BLaER1 treated with 17β-estradiol and CSF1 and Interleukin-3, amounts not matched to agents 10 nM and 100 nM (cell line): ENCODE results near the gene PRR11.

ENCODE experiments used
- H3K27ac ChIP-seq, 11 experiments: shearing (Covaris generic); formaldehyde crosslinking; 2 replicates each; pipeline ENCODE4 v1.8.1; 2022
- H3K27me3 ChIP-seq, 11 experiments: shearing (Covaris generic); formaldehyde crosslinking; 2 replicates each; pipeline ENCODE4 v1.8.1; 2022
- H3K36me3 ChIP-seq, 11 experiments: shearing (Covaris generic); formaldehyde crosslinking; 2 replicates each; pipeline ENCODE4 v1.8.1; 2022
- H3K4me1 ChIP-seq, 10 experiments: shearing (Covaris generic); formaldehyde crosslinking; 2 replicates each; pipeline ENCODE4 v1.8.1; 2022
- H3K4me2 ChIP-seq, 11 experiments: shearing (Covaris generic); formaldehyde crosslinking; 2 replicates each; pipeline ENCODE4 v1.8.1; 2022
- H3K4me3 ChIP-seq, 10 experiments: shearing (Covaris generic); formaldehyde crosslinking; 2 replicates each; pipeline ENCODE4 v1.8.1; 2022
- H3K9ac ChIP-seq, 11 experiments: shearing (Covaris generic); formaldehyde crosslinking; 2 replicates each; pipeline ENCODE4 v1.8.1; 2022
- H3K9me3 ChIP-seq, 11 experiments: shearing (Covaris generic); formaldehyde crosslinking; replicated peaks in 1 of 11; 2 replicates each; pipeline ENCODE4 v1.8.1; 2022
- H4K20me1 ChIP-seq, 11 experiments: shearing (Covaris generic); formaldehyde crosslinking; 2 replicates each; pipeline ENCODE4 v1.8.1; 2022
- Cebpa-rat ChIP-seq, 11 experiments: shearing (Covaris generic); IDR thresholded peaks; 2 replicates each; pipeline ENCODE4 v1.8.1; 2022

PRR11 gene

DNA sequence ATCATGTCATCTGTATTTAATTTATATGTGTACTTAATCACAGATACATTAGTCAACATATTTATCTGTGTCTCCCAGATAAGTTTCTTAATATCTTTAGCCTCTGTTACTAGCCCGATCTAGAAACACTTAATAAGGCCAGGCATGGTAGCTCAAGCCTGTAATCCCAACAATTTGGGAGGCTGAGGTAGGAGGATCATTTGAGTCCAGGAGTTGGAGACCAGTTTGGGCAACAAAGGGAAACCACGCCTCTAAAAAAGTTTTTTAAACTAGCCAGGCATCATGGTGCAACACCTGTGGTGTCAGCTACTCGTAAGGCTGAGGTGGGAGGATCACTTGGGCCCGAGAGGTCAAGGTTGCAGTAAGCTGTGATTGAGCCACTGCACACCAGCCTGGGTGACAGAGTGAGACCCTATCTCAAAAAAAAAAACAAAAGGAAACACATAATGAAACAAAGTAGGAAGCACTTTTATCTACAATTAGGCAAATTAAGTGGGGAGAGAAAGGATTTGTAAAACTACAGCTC is 9.9 kb upstream of the PRR11 start:
- Histone ChIP-seq H4K20me1 (peaks cover 0 to 54% (median 14%) of the 10 kb centered on the region in 11 experiments; a peak in 9 of 22 replicates), H3K4me1 (peaks cover 0 to 12% (median 7%) of the 10 kb centered on the region in 10 experiments; a peak in 7 of 20 replicates), H3K27ac (no peak overlapping the region), H3K27me3 (no peaks in the 10 kb centered on the region), H3K4me2 (no peak overlapping the region), H3K36me3 (peaks cover 0 to 87% (median 69%) of the 10 kb centered on the region in 11 experiments; a peak in 19 of 22 replicates), H3K9ac (no peak overlapping the region), H3K4me3 (no peak overlapping the region), H3K9me3 (peaks cover 0 to 8% (median 0%) of the 10 kb centered on the region in 11 experiments; a peak in 4 of 22 replicates)
- TF ChIP-seq Cebpa-rat (IDR thresholded peaks at IDR 0.05) = no peak

DNA sequence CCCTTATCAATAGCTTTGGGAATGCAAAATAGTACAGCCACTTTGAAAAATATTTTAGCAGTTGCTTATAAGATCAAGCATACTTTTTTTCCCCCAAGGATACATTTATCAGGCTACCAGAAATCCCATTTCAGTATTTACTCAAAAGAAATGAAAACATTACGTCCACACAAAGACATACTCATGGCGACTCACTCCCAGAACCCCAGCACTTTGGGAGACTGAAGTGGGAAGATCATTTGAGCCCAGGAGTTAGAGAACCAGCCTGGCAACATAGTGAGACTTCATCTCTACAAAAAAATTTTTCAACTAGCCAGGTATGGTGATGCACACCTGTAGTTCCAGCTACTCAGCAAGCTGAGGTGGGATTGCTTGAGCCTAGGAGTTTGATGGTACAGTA is 6.5 kb upstream of the PRR11 start:
- Histone ChIP-seq H3K4me3 (no peak overlapping the region), H3K27me3 (no peaks in the 10 kb centered on the region), H4K20me1 (peaks cover 0 to 33% (median 4%) of the 10 kb centered on the region in 11 experiments; a peak in 7 of 22 replicates), H3K4me2 (no peak overlapping the region), H3K9ac (no peak overlapping the region), H3K4me1 (peaks cover 22 to 38% (median 29%) of the 10 kb centered on the region in 10 experiments; a peak in 19 of 20 replicates), H3K36me3 (peaks cover 0 to 61% (median 43%) of the 10 kb centered on the region in 11 experiments; a peak in 18 of 22 replicates), H3K9me3 (peaks cover 0 to 8% (median 0%) of the 10 kb centered on the region in 11 experiments; a peak in 4 of 22 replicates), H3K27ac (no peak overlapping the region)
- TF ChIP-seq Cebpa-rat (IDR thresholded peaks at IDR 0.05) = no peak

DNA sequence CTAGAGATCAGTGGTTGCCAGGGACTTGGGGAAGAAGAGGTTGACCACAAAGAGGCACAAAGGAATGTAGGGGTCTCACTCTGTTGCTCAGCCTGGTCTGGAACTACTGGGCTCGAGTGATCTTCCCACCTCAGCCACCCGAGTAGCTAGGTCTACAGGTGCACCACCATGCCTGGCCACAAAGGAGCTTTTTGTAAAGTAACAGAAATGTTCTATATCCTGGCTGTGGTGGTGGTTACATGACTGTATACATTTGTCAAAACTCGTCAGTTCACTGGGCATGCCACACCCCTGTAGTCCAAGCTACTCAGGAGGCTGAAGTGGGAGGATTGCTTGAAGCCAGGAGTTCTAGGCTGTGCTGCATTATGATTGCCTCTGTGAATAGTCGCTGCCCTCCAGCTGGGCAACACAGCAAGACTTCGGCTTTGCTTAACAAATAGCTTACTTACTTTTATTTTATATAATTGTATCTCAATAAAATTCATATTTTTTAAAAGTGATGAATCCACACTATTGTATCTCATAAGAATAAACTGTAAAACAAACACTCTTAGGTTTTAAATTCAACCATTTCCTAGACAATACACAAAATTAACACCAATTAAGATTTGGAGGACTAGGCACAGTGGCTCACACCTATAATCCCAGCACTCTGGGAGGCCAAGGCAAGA is 5.6 kb upstream of the PRR11 start:
- TF ChIP-seq Cebpa-rat (IDR thresholded peaks at IDR 0.05) = no peak
- peaks cover 0 to 52% (median 34%) of the 10 kb centered on the region in 11 experiments; a peak in 17 of 22 replicates for H3K36me3 ChIP-seq
- H3K4me3 ChIP-seq = no peak overlapping the region
- peaks cover 0 to 33% (median 4%) of the 10 kb centered on the region in 11 experiments; a peak in 6 of 22 replicates for H4K20me1 ChIP-seq
- H3K4me1 ChIP-seq = peaks cover 22 to 38% (median 29%) of the 10 kb centered on the region in 10 experiments; a peak in 19 of 20 replicates
- no peak overlapping the region for H3K9ac ChIP-seq
- no peak overlapping the region; a peak in 1 of 22 replicates for H3K27ac ChIP-seq
- H3K9me3 ChIP-seq = 0 out of 22 replicates have a peak, but pooled peaks cover 0 to 3% (median 0%) of the 10 kb centered on the region in 11 experiments
- no peaks in the 10 kb centered on the region for H3K27me3 ChIP-seq
- peak overlapping the region in 4 of 11 experiments; percentile 6 to 33 (median 7); a peak in 6 of 22 replicates for H3K4me2 ChIP-seq

DNA sequence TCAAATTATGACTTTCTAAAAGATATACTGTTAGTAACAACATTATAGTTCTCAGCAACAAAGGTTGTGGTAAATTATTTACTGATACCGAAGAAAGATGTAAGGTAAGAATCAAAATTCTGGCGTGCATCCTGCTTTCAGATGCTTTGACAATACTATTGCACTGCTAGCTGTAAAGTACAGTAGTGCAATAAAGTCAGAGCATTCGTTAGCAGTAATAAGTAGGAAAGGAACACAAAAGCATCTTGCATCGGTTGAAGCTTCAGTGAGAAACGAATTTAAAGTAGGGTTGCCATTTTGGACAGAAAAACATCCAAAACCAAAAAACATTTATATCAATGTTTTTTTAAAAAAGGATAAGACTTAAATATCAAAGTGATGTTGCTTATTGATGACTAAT is 4.5 kb upstream of the PRR11 start:
- Histone ChIP-seq H3K4me2 (peak overlapping the region in 3 of 11 experiments; percentile 81 to 86 (median 85); a peak in 1 of 22 replicates), H3K27ac (no peak overlapping the region), H3K36me3 (peaks cover 0 to 41% (median 26%) of the 10 kb centered on the region in 11 experiments; a peak in 14 of 22 replicates), H4K20me1 (peaks cover 0 to 27% (median 4%) of the 10 kb centered on the region in 11 experiments; a peak in 6 of 22 replicates), H3K4me3 (no peak overlapping the region), H3K4me1 (peaks cover 22 to 40% (median 30%) of the 10 kb centered on the region in 10 experiments; a peak in 19 of 20 replicates), H3K9ac (no peak overlapping the region), H3K9me3 (no peaks in the 10 kb centered on the region), H3K27me3 (no peaks in the 10 kb centered on the region)
- TF ChIP-seq Cebpa-rat (IDR thresholded peaks at IDR 0.05) = no peak

DNA sequence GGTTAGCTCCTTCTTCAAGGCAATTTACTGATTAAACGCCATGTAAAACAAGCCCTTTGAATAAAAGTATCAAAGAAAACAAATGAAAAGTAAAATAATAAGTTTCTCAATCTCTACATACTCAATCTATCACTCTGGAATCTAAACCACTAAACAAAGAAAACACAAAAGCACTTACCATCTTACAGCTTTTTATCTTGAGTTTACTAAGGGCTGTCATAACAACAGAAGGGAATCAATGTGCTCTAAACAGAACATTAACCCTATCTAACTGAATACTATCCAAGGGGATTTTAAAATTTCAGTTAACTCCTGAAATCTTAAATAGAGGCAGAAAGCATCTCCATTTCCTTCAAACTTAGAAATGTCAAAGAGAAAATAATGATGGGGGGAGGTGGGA is 4.0 kb upstream of the PRR11 start:
- Histone ChIP-seq H4K20me1 (peaks cover 0 to 26% (median 4%) of the 10 kb centered on the region in 11 experiments; a peak in 6 of 22 replicates), H3K4me2 (peak overlapping the region in 10 of 11 experiments; percentile 29 to 87 (median 84); a peak in 19 of 22 replicates), H3K4me1 (peaks cover 26 to 46% (median 35%) of the 10 kb centered on the region in 10 experiments), H3K27ac (no peak overlapping the region), H3K36me3 (peaks cover 0 to 36% (median 23%) of the 10 kb centered on the region in 11 experiments; a peak in 13 of 22 replicates), H3K4me3 (no peak overlapping the region), H3K27me3 (no peaks in the 10 kb centered on the region), H3K9me3 (peaks cover 0 to under 1% (median 0%) of the 10 kb centered on the region in 11 experiments; a peak in 1 of 22 replicates), H3K9ac (peak overlapping the region in 1 of 11 experiments; percentile 39; a peak in 2 of 22 replicates)
- TF ChIP-seq Cebpa-rat (IDR thresholded peaks at IDR 0.05) = no peak

DNA sequence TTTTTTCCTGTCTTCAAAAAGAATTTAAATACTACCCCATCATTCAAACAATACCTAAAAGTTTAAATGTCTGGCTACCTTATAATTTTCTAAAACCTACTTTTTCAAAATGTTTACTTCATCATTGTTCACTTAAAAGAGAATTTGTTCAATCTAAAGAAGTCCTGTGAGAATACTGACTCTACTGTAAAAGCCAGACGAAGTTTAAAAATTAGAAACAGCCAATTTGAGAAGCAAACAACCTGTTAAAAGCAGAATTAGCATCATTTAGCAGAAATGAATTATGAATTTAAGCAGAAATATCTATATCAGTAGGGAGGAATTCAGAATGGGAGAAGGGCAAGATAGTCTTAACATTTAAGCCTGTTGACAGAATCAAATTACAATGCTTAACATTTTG is 2.6 kb upstream of the PRR11 start:
- H3K9me3 ChIP-seq = peaks cover 0 to 11% (median 0%) of the 10 kb centered on the region in 11 experiments; a peak in 5 of 22 replicates
- H3K27me3 ChIP-seq = no peaks in the 10 kb centered on the region
- H3K36me3 ChIP-seq = peaks cover 0 to 39% (median 21%) of the 10 kb centered on the region in 11 experiments; a peak in 12 of 22 replicates
- peak overlapping the region in 7 of 11 experiments; percentile 5 to 93 (median 92); a peak in 10 of 22 replicates for H3K27ac ChIP-seq
- H4K20me1 ChIP-seq = peaks cover 0 to 21% (median 4%) of the 10 kb centered on the region in 11 experiments; a peak in 6 of 22 replicates
- H3K4me1 ChIP-seq = peaks cover 40 to 59% (median 48%) of the 10 kb centered on the region in 10 experiments
- peak overlapping the region in 9 of 10 experiments; percentile 76 to 90 (median 82); a peak in 12 of 20 replicates for H3K4me3 ChIP-seq
- H3K4me2 ChIP-seq = peak overlapping the region; percentile 73 to 93 (median 85); a peak in 21 of 22 replicates
- H3K9ac ChIP-seq = peak overlapping the region; percentile 82 to 95 (median 91); a peak in 18 of 22 replicates
- no peak for TF ChIP-seq Cebpa-rat (IDR thresholded peaks at IDR 0.05)

DNA sequence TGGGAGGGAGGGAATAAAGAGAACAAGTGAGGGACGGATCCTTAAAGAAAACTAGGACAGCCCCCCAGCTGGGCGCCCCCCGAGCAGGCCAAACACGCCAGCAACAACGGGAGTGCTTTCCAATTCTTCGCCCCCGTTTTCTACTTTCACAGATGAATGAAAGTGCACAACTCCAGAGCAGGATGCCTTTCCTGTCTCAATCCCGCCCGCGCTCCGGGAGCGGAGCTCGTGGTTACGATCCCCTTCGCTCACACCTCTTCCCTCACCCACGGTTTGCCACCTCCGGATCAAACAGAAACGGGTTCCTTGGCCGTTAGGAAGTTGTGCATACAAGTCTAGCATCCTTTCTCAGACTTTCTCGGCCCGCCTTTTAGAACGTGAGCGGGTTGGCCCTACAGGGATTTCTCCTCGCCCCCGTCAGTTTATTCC is 1.2 kb upstream of the PRR11 start:
- peaks cover 0 to 12% (median 0%) of the 10 kb centered on the region in 11 experiments; a peak in 4 of 22 replicates for H4K20me1 ChIP-seq
- peak overlapping the region; percentile 82 to 95 (median 91) for H3K9ac ChIP-seq
- peak overlapping the region; percentile 42 to 93 (median 90); a peak in 21 of 22 replicates for H3K27ac ChIP-seq
- peak overlapping the region; percentile 73 to 93 (median 85) for H3K4me2 ChIP-seq
- H3K4me1 ChIP-seq = peaks cover 46 to 70% (median 56%) of the 10 kb centered on the region in 10 experiments
- H3K9me3 ChIP-seq = peaks cover 0 to 11% (median 0%) of the 10 kb centered on the region in 11 experiments; a peak in 5 of 22 replicates
- no peaks in the 10 kb centered on the region for H3K27me3 ChIP-seq
- no peak for TF ChIP-seq Cebpa-rat (IDR thresholded peaks at IDR 0.05)
- peak overlapping the region; percentile 76 to 96 (median 82) for H3K4me3 ChIP-seq
- peaks cover 0 to 38% (median 17%) of the 10 kb centered on the region in 11 experiments; a peak in 12 of 22 replicates for H3K36me3 ChIP-seq

DNA sequence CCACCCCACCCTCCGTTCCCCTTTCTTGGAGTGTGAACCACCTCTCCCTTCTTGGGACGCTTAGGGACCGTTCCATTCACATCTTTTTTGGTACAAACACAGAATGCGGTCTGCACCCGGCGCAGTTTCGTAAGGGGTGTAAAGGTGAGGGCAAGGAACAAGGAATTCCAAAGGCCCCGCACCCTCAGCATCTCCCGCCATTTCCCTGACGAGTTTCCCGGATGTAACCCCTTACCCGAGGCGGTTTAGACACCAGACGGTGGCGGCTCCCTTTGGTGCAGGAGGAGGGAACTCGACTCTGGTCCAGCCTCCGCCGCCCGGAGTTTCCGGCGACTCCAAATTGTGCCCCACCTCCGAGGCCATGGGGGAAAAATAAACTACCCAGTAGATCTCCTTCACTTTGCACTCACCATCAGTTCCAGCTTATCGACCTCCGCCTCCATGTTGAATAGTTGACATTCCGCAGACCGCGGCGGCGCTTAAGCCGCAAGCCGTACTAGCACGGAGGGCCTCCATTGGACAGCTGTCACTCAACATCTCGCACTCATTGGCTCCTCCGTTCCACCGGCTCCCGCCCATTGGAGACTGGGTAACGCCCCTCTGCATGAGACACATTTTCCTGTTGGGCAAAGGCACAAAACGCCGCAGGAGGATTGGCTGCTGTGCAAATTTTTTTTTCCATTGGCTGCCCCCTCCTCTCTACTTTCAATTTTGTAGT is 666 bp upstream of the PRR11 start, which contains the start of gene SKA2:
Gene SKA2 (minus strand): TSS at position 466 of the 718 bp plus-strand sequence. CDS start 23 bp downstream, at position 443.
- H3K4me1 ChIP-seq = peaks cover 49 to 70% (median 58%) of the 10 kb centered on the region in 10 experiments
- peak within 1 kb of the TSS; percentile 82 to 95 (median 91) for H3K9ac ChIP-seq
- H3K27me3 ChIP-seq = no peaks in the 10 kb centered on the region
- TF ChIP-seq Cebpa-rat (IDR thresholded peaks at IDR 0.05) = no peak
- H3K27ac ChIP-seq = peak within 1 kb of the TSS; percentile 42 to 93 (median 90); a peak in 21 of 22 replicates
- peaks cover 0 to 11% (median 0%) of the 10 kb centered on the region in 11 experiments; a peak in 5 of 22 replicates for H3K9me3 ChIP-seq
- H3K36me3 ChIP-seq = peaks cover 0 to 38% (median 13%) of the 10 kb centered on the region in 11 experiments; a peak in 12 of 22 replicates
- H3K4me2 ChIP-seq = peak within 1 kb of the TSS; percentile 77 to 93 (median 86)
- H3K4me3 ChIP-seq = peak within 1 kb of the TSS; percentile 76 to 96 (median 82)
- peaks cover 0 to 6% (median 0%) of the 10 kb centered on the region in 11 experiments; a peak in 4 of 22 replicates for H4K20me1 ChIP-seq
